ENCODE results near the gene KLHL2.
"Not testable (repeated sequence)": the region's sequence is repeated elsewhere in the genome, so short reads cannot be mapped to it uniquely, and the experiment has no call there.

KLHL2 gene

GRCh38 chr4:165327211-165328100 is 120.1 kb downstream of the KLHL2 start, which contains the start of gene MSMO1:
MSMO1 (plus strand) TSS chr4:165327669; CDS start chr4:165333371, 5,702 bp downstream.
- peak; percentile 89 to 100 (median 99) for DNase-seq

GRCh38 chr4:165328101-165328425 is 120.7 kb downstream of the KLHL2 start:
- no peak for DNase-seq

- DNase-seq = no peak
These were observed 121.3 kb downstream of the KLHL2 start for GRCh38 chr4:165328708-165329107.

- no peak for DNase-seq
These were observed 122.7 kb downstream of the KLHL2 start for GRCh38 chr4:165330071-165330470.

- DNase-seq = no peak
These were observed 123.3 kb downstream of the KLHL2 start for GRCh38 chr4:165330666-165331065.

- no peak for DNase-seq
These were observed 124.0 kb downstream of the KLHL2 start for GRCh38 chr4:165331359-165331758.

- no peak for DNase-seq
These were observed 124.5 kb downstream of the KLHL2 start for GRCh38 chr4:165331823-165332222.

- no peak for DNase-seq
These were observed 125.1 kb downstream of the KLHL2 start for GRCh38 chr4:165332502-165332901.

- DNase-seq = no peak
These were observed 127.9 kb downstream of the KLHL2 start for GRCh38 chr4:165335163-165335703.

- DNase-seq = no peak
These were observed 129.4 kb downstream of the KLHL2 start for GRCh38 chr4:165336743-165337142.

- not testable (repeated sequence) for DNase-seq
These were observed 135.0 kb downstream of the KLHL2 start for GRCh38 chr4:165342340-165342739.

- peak in 1 of 56 donors; percentile 17 for DNase-seq
These were observed 136.2 kb downstream of the KLHL2 start for GRCh38 chr4:165343353-165344191.

GRCh38 chr4:165345666-165346417 is 138.5 kb downstream of the KLHL2 start:
- DNase-seq = peak in 1 of 56 donors; percentile 11

- peak in 1 of 56 donors; percentile 11 for DNase-seq
These were observed 140.5 kb downstream of the KLHL2 start for GRCh38 chr4:165347647-165348569.

- no peak for DNase-seq
These were observed 144.2 kb downstream of the KLHL2 start for GRCh38 chr4:165351359-165352130.

GRCh38 chr4:165355900-165356300 is 148.5 kb downstream of the KLHL2 start:
- peak in 16 of 56 donors; percentile 1 to 42 (median 12) for DNase-seq

GRCh38 chr4:165359506-165359905 is 152.1 kb downstream of the KLHL2 start:
- DNase-seq = no peak

- DNase-seq = no peak
These were observed 152.8 kb downstream of the KLHL2 start for GRCh38 chr4:165360041-165360695.
